HFFc6 (cell line): ENCODE measurements around the gene CYP2J2. TPM values are rescaled to one million over a fixed set of nuclear protein-coding genes. Genes with fewer than 3 reads are reported as not detected.
A peak's percentile ranks its signal among the peaks of the same experiment; 100 is the strongest.

Source experiments
- DNase-seq: peaks from one replicate; pipeline ENCODE4 v3.0.0-alpha.2; 2018
- H3K27ac Mint-ChIP-seq: 2 replicates; pipeline ENCODE4 v1.8.0; 2020; ENCODE audit warnings: mild to moderate bottlenecking, mixed read lengths
- H3K27me3 Mint-ChIP-seq: 2 replicates; pipeline ENCODE4 v1.8.0; 2021; ENCODE audit warnings: mild to moderate bottlenecking, moderate library complexity, mixed read lengths; ENCODE audit not compliant: insufficient read depth
- H3K36me3 Mint-ChIP-seq: 2 replicates; pipeline ENCODE4 v1.8.0; 2021; ENCODE audit warnings: low read depth, mixed read lengths
- H3K4me1 Mint-ChIP-seq: 2 replicates; pipeline ENCODE4 v1.8.0; 2020; ENCODE audit warnings: low read depth, mixed read lengths
- H3K4me3 Mint-ChIP-seq: 2 replicates; pipeline ENCODE4 v1.8.0; 2020; ENCODE audit warnings: mild to moderate bottlenecking, moderate library complexity, mixed read lengths
- H3K9me3 Mint-ChIP-seq: 2 replicates; pipeline ENCODE4 v1.8.0; 2020; ENCODE audit warnings: mild to moderate bottlenecking, mixed read lengths
- total RNA-seq, 6 experiments: library from RNA; stranded (reverse); fragmentation: NEBNext Ultra II Directional; extraction: Animal tissue kit (Norgen Biotek cat#: 25700); gene quantifications; 2 replicates in 1 of 6; 3 replicates in 5 of 6; pipeline ENCODE4 v1.2.3, GENCODE V29; 2021
- TF ChIP-seq, protein P1 (sequence below): fragments of 200-600 bp; sonication (generic); IDR thresholded peaks from 2 replicates; pipeline ENCODE4 v1.5.0; 2021; ENCODE audit warnings: antibody characterized with exemption, mild to moderate bottlenecking

Gene CYP2J2
- total RNA-seq, 6 experiments from 2014 or later: 0.14 TPM; not detected in 4

DNA sequence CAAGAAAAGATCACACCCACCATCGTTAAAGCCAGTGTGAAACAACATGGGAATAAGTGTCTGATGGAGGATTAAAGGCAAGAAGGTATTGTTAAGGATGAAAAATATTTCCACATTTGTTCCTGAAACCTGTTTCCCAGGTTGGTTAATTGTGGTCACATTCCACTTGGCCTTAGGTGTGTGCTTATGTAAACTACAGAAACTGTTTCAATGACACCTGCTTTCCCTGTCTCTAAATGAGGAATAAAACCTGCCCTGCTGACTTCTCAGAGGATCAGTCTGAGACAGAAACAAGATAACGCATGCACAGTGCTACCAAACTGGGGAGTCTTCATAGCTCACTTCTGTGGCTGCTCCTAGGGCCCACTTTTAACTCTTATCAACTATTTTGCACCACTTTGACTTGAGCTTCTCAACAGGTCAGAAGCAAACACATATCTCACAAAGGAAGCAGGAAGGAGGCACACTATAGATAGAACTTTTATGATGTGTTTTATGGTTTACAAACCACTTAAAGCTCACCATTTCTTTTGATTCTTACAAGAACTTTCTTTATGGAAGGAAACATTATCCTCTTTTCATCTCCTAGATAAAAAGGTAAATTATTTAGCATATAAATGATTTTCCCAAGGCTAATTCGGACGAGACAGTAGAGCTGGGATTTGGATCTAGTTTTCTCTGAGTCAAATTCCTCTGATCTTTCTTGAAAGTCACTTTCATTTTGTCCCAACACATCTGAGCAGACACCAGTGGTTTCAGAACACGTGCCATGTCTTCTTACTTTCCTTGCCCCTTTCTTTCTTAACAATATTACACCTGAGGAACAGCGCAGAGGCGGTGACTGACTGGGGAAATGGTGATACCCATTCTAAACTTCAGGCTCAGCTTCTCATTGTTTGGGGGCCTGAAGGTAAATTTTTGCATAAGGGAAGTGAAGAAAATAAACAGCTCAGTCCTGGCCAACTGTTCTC, 33.4 kb downstream of the CYP2J2 start:
- TF ChIP-seq, protein P1, sequence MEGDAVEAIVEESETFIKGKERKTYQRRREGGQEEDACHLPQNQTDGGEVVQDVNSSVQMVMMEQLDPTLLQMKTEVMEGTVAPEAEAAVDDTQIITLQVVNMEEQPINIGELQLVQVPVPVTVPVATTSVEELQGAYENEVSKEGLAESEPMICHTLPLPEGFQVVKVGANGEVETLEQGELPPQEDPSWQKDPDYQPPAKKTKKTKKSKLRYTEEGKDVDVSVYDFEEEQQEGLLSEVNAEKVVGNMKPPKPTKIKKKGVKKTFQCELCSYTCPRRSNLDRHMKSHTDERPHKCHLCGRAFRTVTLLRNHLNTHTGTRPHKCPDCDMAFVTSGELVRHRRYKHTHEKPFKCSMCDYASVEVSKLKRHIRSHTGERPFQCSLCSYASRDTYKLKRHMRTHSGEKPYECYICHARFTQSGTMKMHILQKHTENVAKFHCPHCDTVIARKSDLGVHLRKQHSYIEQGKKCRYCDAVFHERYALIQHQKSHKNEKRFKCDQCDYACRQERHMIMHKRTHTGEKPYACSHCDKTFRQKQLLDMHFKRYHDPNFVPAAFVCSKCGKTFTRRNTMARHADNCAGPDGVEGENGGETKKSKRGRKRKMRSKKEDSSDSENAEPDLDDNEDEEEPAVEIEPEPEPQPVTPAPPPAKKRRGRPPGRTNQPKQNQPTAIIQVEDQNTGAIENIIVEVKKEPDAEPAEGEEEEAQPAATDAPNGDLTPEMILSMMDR: no peak
- H3K9me3 Mint-ChIP-seq: no peaks in the 10 kb centered on the region
- H3K27ac Mint-ChIP-seq: no peak overlapping the region
- H3K27me3 Mint-ChIP-seq: peaks cover 3% of the 10 kb centered on the region
- DNase-seq: no peak
- H3K4me1 Mint-ChIP-seq: no peaks in the 10 kb centered on the region
- no peak overlapping the region for H3K4me3 Mint-ChIP-seq
- no peaks in the 10 kb centered on the region for H3K36me3 Mint-ChIP-seq

- H3K4me3 Mint-ChIP-seq: no peak overlapping the region
- H3K27ac Mint-ChIP-seq: no peak overlapping the region
These were observed 41.3 kb downstream of the CYP2J2 start for GRCh38 chr1:59885160-59885832.

GRCh38 chr1:59880735-59881134, 45.8 kb downstream of the CYP2J2 start:
- Mint-ChIP-seq H3K9me3 (peaks cover 4% of the 10 kb centered on the region; the same call in 1 of the 2 replicates), H3K36me3 (no peaks in the 10 kb centered on the region), H3K4me3 (no peak overlapping the region)

More at GRCh38 chr1:59885160-59885832, 41.3 kb downstream of the CYP2J2 start:
- Mint-ChIP-seq H3K27me3 (peaks cover 4% of the 10 kb centered on the region; the same call in 1 of the 2 replicates), H3K36me3 (no peaks in the 10 kb centered on the region), H3K4me1 (no peaks in the 10 kb centered on the region), H3K9me3 (no peaks in the 10 kb centered on the region)
- DNase-seq: no peak
- TF ChIP-seq, protein P1: no peak

DNA sequence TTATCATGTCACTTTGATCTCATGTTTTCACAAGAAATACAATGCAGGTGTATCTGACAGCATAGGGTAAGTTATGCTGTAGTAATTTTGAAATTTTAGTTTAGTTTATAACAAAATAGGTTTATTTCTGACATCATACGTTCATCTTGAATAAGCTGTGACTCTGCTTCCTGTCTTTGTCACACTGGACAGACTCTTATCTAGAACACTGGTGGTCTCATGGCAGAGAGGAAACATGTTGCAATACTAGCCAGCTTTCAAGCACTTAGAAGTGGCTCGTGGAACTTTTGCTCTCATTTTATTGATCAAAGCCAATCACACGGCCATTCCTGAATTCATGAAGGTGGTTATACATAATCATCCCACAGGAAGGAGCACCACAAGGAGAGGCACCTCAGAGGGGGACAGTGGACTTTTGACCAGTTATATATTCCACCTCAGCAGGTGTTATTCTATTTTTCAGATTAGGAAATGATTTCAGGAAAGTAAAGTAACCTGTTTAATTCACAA, 46.5 kb downstream of the CYP2J2 start:
- no peak for DNase-seq
- peaks cover 6% of the 10 kb centered on the region for H3K27me3 Mint-ChIP-seq
- H3K27ac Mint-ChIP-seq: no peak overlapping the region
- no peaks in the 10 kb centered on the region for H3K36me3 Mint-ChIP-seq
- TF ChIP-seq, protein P1: no peak
- peaks cover 4% of the 10 kb centered on the region; the same call in 1 of the 2 replicates for H3K9me3 Mint-ChIP-seq
- H3K4me3 Mint-ChIP-seq: no peak overlapping the region
- no peaks in the 10 kb centered on the region for H3K4me1 Mint-ChIP-seq

More at GRCh38 chr1:59880735-59881134, 45.8 kb downstream of the CYP2J2 start:
- Mint-ChIP-seq H3K27ac (no peak overlapping the region), H3K27me3 (peaks cover 6% of the 10 kb centered on the region), H3K4me1 (no peaks in the 10 kb centered on the region)
- no peak for DNase-seq
- TF ChIP-seq, protein P1: no peak

DNA sequence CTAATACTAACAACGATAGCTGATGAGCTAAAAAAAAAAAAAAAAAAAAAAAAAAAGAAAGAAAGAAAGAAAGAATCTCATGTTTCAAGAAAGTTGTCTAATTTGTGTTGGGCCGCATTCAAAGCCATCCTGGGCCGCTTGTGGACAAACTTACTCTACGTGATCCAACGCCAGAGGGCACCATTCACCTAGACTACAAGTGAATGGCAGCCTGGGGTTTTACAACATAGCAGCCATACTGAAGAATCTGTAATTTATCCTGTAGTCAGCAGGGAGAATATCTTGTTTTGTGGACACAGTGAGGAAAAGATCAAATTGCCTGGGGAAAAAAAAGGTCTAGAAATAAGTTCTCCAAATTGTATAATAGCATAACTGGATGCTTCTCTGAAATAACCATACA, 47.0 kb downstream of the CYP2J2 start:
- Mint-ChIP-seq H3K27me3 (peaks cover 6% of the 10 kb centered on the region), H3K4me1 (no peaks in the 10 kb centered on the region), H3K36me3 (no peaks in the 10 kb centered on the region), H3K4me3 (no peak overlapping the region), H3K9me3 (peaks cover 4% of the 10 kb centered on the region; the same call in 1 of the 2 replicates), H3K27ac (no peak overlapping the region)
- TF ChIP-seq, protein P1: peak; percentile 76
- peak; percentile 57 for DNase-seq
